HepG2 (cell line): ENCODE measurements around the gene CMTM8. TPM values are rescaled to one million over a fixed set of nuclear protein-coding genes. Genes with fewer than 3 reads are reported as not detected.

Experiments used
- ARID2 ChIP-seq: sonication (generic); formaldehyde crosslinking; IDR thresholded peaks from 2 replicates; pipeline ENCODE4 v1.8.1; 2022; ENCODE audit warnings: mild to moderate bottlenecking, missing genetic modification reagents, borderline replicate concordance
- ARNTL ChIP-seq: sonication (generic); formaldehyde crosslinking; IDR thresholded peaks from 2 replicates; pipeline ENCODE4 v1.4.0; 2020; ENCODE audit warnings: mild to moderate bottlenecking, missing genetic modification reagents
- CREB1 ChIP-seq, 2 experiments: fragments of 450-650 bp in 1 of 2; IDR thresholded peaks; 2 replicates each; pipeline ENCODE4 v1.6.1; 2016 to 2017; ENCODE audit warnings: control low read depth in 1 of 2, mild to moderate bottlenecking in 1 of 2, missing compliant biosample characterization in 1 of 2, missing genetic modification characterization in 1 of 2
- GABPA ChIP-seq, 2 experiments: IDR thresholded peaks; 2 replicates each; pipeline ENCODE4 v1.6.1; 2011 to 2016; ENCODE audit warnings: low read depth in 2 of 2, low read length in 1 of 2, missing biosample characterization in 1 of 2, missing genetic modification characterization in 1 of 2
- HES4 ChIP-seq: sonication (generic); formaldehyde crosslinking; IDR thresholded peaks from 2 replicates; pipeline ENCODE4 v1.9.0; 2021; ENCODE audit warnings: mild to moderate bottlenecking, missing genetic modification reagents, borderline replicate concordance
- HIVEP1 ChIP-seq: sonication (generic); formaldehyde crosslinking; IDR thresholded peaks from 2 replicates; pipeline ENCODE4 v1.4.0; 2020; ENCODE audit warnings: mild to moderate bottlenecking, missing genetic modification reagents
- HNF4A ChIP-seq: sonication (generic); formaldehyde crosslinking; IDR thresholded peaks from 2 replicates; pipeline ENCODE4 v1.4.0; 2020; ENCODE audit warnings: missing genetic modification reagents
- KAT8 ChIP-seq: IDR thresholded peaks from 2 replicates; pipeline ENCODE4 v1.6.1; 2016; ENCODE audit warnings: missing genetic modification reagents, missing compliant biosample characterization
- MYNN ChIP-seq: sonication (generic); formaldehyde crosslinking; IDR thresholded peaks from 2 replicates; pipeline ENCODE4 v1.4.0; 2020; ENCODE audit warnings: mild to moderate bottlenecking, low read depth, missing genetic modification reagents
- NCOR1 ChIP-seq: fragments of 200-600 bp; sonication (generic); IDR thresholded peaks from 2 replicates; pipeline ENCODE4 v1.7.0; 2017; ENCODE audit warnings: antibody characterized with exemption, low read length, borderline replicate concordance
- SP1 ChIP-seq, 2 experiments: fragments of 450-650 bp in 1 of 2; sonication (generic) in 1 of 2; formaldehyde crosslinking in 1 of 2; IDR thresholded peaks; 2 replicates each; pipeline versions ENCODE4 v1.4.0 to v1.6.1; 2016 to 2020; ENCODE audit warnings: missing genetic modification reagents in 1 of 2
- TMF1 ChIP-seq: sonication (generic); formaldehyde crosslinking; IDR thresholded peaks from 2 replicates; pipeline ENCODE4 v1.8.1; 2022; ENCODE audit warnings: low read depth, missing genetic modification reagents
- ZBTB38 ChIP-seq: sonication (generic); formaldehyde crosslinking; IDR thresholded peaks from 2 replicates; pipeline ENCODE4 v1.5.1; 2020; ENCODE audit warnings: mild to moderate bottlenecking, missing genetic modification reagents
- ZNF225 ChIP-seq: sonication (generic); formaldehyde crosslinking; IDR thresholded peaks from 2 replicates; pipeline ENCODE4 v1.4.0; 2020; ENCODE audit warnings: mild to moderate bottlenecking, missing genetic modification reagents
- ZNF75D ChIP-seq: sonication (generic); formaldehyde crosslinking; IDR thresholded peaks from 2 replicates; pipeline ENCODE4 v1.8.1; 2023; ENCODE audit warnings: missing genetic modification reagents, mild to moderate bottlenecking, borderline replicate concordance
- ZZZ3 ChIP-seq: sonication (generic); formaldehyde crosslinking; IDR thresholded peaks from 2 replicates; pipeline ENCODE4 v1.4.0; 2020; ENCODE audit warnings: missing genetic modification reagents, mild to moderate bottlenecking, borderline replicate concordance
- polyA plus RNA-seq, 8 experiments: library from polyadenylated mRNA; depleted of rRNA in 3 of 8; stranded (reverse) in 7 of 8; unstranded in 1 of 8; fragments of >200 nt; fragmentation: Illumina TruSeq in 4 of 8; extraction: Trizol in 4 of 8; gene quantifications; 2 replicates each; pipeline versions ENCODE4 v1.2.1 to v1.2.3, GENCODE V29; 2011 to 2016; ENCODE audit warnings: low read depth in 4 of 8, missing spikeins in 1 of 8, mixed read lengths in 1 of 8; ENCODE audit not compliant: insufficient read depth in 1 of 8
- total RNA-seq, 5 experiments: library from RNA; depleted of rRNA; stranded (reverse); fragments of >200 nt; fragmentation: Illumina TruSeq; extraction: Trizol; gene quantifications; 2 replicates each; pipeline ENCODE4 v1.2.3, GENCODE V29; 2016; ENCODE audit warnings: low read depth in 1 of 5
- TF ChIP-seq, protein P1 (sequence below): sonication (generic); formaldehyde crosslinking; IDR thresholded peaks from 2 replicates; pipeline ENCODE4 v1.5.0; 2020; ENCODE audit warnings: mild to moderate bottlenecking, low read depth, missing genetic modification reagents, borderline replicate concordance
- TF ChIP-seq, protein P2 (sequence below): sonication (generic); formaldehyde crosslinking; IDR thresholded peaks from 2 replicates; pipeline ENCODE4 v1.8.1; 2023; ENCODE audit warnings: mild to moderate bottlenecking, moderate library complexity, missing genetic modification reagents
- TF ChIP-seq, protein P3 (sequence below): sonication (generic); formaldehyde crosslinking; IDR thresholded peaks from 2 replicates; pipeline ENCODE4 v1.4.0; 2020; ENCODE audit warnings: missing genetic modification reagents, borderline replicate concordance

CMTM8 gene
- total and polyA plus RNA-seq, 2 of the 13 experiments (the other 11 are each of a cell fraction or from before 2014, with no cell fraction given) = 8.9 to 15.8 TPM

DNA sequence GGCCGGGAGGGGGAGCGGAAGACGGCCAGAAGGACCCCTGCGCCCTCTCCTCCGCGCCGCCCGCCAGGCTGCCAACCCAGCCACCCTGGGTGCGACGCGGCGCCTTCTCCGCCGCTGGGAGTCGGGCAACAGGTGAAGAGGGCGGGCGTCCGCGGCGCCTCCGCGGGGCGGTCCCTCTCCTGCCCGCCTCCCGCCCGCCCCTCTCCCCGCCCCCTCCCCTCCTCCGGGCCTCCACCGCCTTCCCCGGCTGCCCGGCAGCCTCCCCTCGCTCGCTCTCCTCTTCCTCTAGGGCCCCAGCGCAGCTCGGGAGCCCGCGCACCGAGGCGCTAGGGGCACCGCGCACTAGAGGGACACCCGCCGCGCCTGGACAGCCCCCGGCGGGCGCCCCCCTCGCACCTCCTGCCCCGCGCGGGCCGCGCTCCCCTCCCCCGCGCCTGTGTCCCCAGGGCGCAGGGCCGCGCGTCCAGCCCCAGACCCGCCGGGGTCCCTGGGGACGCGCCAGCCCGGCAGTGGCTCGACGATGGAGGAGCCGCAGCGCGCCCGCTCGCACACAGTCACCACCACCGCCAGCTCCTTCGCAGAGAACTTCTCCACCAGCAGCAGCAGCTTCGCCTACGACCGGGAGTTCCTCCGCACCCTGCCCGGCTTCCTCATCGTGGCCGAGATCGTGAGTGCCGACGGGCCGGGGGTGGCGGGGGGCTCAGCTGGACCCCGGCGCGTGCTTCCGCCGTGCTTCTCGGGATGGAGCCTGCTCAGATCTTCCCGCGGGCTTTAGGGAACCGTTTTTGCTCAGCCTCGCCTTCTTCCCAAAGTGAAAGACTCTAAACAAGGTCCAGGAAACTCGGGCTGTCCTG is at the start of gene CMTM8 (continued):
- no peak for TF ChIP-seq HIVEP1 (CRISPR knock-in tag)
- TF ChIP-seq HES4 (CRISPR knock-in tag) = no peak
- TF ChIP-seq, protein P1, sequence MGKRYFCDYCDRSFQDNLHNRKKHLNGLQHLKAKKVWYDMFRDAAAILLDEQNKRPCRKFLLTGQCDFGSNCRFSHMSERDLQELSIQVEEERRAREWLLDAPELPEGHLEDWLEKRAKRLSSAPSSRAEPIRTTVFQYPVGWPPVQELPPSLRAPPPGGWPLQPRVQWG (CRISPR knock-in tag) = no peak
- TF ChIP-seq NCOR1 = no peak
- no peak for TF ChIP-seq ZBTB38 (CRISPR knock-in tag)
- no peak for TF ChIP-seq ARID2
- no peak for TF ChIP-seq CREB1 (IDR thresholded peaks at IDR 0.05)
- no peak for TF ChIP-seq CREB1 (CRISPR knock-in tag; IDR thresholded peaks at IDR 0.05)
- no peak for TF ChIP-seq ZNF75D (CRISPR knock-in tag)
- TF ChIP-seq GABPA (IDR thresholded peaks at IDR 0.05; ENCODE audit: low read depth, low read length) = no peak
- TF ChIP-seq GABPA (CRISPR knock-in tag; IDR thresholded peaks at IDR 0.05; ENCODE audit: low read depth) = no peak
- no peak for TF ChIP-seq ZNF225 (CRISPR knock-in tag)
- TF ChIP-seq TMF1 (CRISPR knock-in tag) = no peak
- TF ChIP-seq, protein P2, sequence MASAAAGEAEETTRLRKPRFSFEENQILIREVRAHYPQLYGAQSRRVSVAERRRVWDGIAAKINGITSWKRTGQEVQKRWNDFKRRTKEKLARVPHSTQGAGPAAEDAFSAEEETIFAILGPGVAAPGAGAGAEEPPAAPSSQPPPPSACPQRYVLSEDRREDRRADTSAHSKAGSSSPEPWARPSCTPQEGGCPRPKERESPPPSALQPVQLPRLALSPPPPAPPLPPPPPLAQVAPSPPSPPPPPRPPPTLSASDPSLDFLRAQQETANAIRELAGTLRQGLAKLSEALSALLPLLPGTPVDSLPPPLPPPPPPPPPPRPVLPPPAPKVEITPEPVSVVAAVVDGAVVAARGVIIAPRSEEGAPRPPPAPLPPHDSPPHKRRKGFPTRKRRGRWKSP (CRISPR knock-in tag) = peak; percentile 23; the same call in 1 of the 2 replicates
- no peak for TF ChIP-seq SP1 (IDR thresholded peaks at IDR 0.05)
- TF ChIP-seq SP1 (CRISPR knock-in tag; IDR thresholded peaks at IDR 0.05) = peak; percentile 55; the same call in 1 of the 2 replicates
- no peak for TF ChIP-seq MYNN
- no peak for TF ChIP-seq ARNTL (CRISPR knock-in tag)
- TF ChIP-seq KAT8 (CRISPR knock-in tag) = no peak
- no peak for TF ChIP-seq ZZZ3 (CRISPR knock-in tag)
- TF ChIP-seq, protein P3, sequence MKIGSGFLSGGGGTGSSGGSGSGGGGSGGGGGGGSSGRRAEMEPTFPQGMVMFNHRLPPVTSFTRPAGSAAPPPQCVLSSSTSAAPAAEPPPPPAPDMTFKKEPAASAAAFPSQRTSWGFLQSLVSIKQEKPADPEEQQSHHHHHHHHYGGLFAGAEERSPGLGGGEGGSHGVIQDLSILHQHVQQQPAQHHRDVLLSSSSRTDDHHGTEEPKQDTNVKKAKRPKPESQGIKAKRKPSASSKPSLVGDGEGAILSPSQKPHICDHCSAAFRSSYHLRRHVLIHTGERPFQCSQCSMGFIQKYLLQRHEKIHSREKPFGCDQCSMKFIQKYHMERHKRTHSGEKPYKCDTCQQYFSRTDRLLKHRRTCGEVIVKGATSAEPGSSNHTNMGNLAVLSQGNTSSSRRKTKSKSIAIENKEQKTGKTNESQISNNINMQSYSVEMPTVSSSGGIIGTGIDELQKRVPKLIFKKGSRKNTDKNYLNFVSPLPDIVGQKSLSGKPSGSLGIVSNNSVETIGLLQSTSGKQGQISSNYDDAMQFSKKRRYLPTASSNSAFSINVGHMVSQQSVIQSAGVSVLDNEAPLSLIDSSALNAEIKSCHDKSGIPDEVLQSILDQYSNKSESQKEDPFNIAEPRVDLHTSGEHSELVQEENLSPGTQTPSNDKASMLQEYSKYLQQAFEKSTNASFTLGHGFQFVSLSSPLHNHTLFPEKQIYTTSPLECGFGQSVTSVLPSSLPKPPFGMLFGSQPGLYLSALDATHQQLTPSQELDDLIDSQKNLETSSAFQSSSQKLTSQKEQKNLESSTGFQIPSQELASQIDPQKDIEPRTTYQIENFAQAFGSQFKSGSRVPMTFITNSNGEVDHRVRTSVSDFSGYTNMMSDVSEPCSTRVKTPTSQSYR (CRISPR knock-in tag) = peak; percentile 26; the same call in 1 of the 2 replicates
- TF ChIP-seq HNF4A (CRISPR knock-in tag) = no peak
